ENCODE results near the gene MYMX.
"Not testable (repeated sequence)": the region's sequence is repeated elsewhere in the genome, so short reads cannot be mapped to it uniquely, and the experiment has no call there.

Gene MYMX

GRCh38 chr6:44186635-44187025 lies 30.1 kb upstream of the MYMX start:
- DNase-seq (ENCODE audit: low read depth) = no peak

- DNase-seq (ENCODE audit: low read depth) = no peak
These were observed 27.9 kb upstream of the MYMX start for GRCh38 chr6:44188819-44189218.

GRCh38 chr6:44189257-44189656 lies 27.5 kb upstream of the MYMX start:
- no peak for DNase-seq (ENCODE audit: low read depth)

- no peak for DNase-seq (ENCODE audit: low read depth)
These were observed 26.0 kb upstream of the MYMX start for GRCh38 chr6:44190715-44191114.

GRCh38 chr6:44192428-44193041 lies 24.2 kb upstream of the MYMX start:
- no peak for DNase-seq (ENCODE audit: low read depth)

GRCh38 chr6:44193307-44193910 lies 23.3 kb upstream of the MYMX start:
- no peak for DNase-seq (ENCODE audit: low read depth)

- DNase-seq (ENCODE audit: low read depth) = no peak
These were observed 22.4 kb upstream of the MYMX start for GRCh38 chr6:44194326-44194725.

GRCh38 chr6:44196351-44196750 lies 20.4 kb upstream of the MYMX start:
- DNase-seq (ENCODE audit: low read depth) = not testable (repeated sequence)

GRCh38 chr6:44198684-44199083 lies 18.0 kb upstream of the MYMX start:
- DNase-seq (ENCODE audit: low read depth) = no peak

GRCh38 chr6:44199883-44200282 lies 16.8 kb upstream of the MYMX start:
- DNase-seq (ENCODE audit: low read depth) = no peak

GRCh38 chr6:44201200-44201599 lies 15.5 kb upstream of the MYMX start:
- no peak for DNase-seq (ENCODE audit: low read depth)

GRCh38 chr6:44201638-44202303 lies 15.0 kb upstream of the MYMX start:
- DNase-seq (ENCODE audit: low read depth) = no peak

- DNase-seq (ENCODE audit: low read depth) = no peak
These were observed 14.3 kb upstream of the MYMX start for GRCh38 chr6:44202332-44202971.

- DNase-seq (ENCODE audit: low read depth) = no peak
These were observed 13.6 kb upstream of the MYMX start for GRCh38 chr6:44202972-44203750.

GRCh38 chr6:44203955-44204354 lies 12.8 kb upstream of the MYMX start:
- DNase-seq (ENCODE audit: low read depth) = no peak

- no peak for DNase-seq (ENCODE audit: low read depth)
These were observed 8.8 kb upstream of the MYMX start for GRCh38 chr6:44207966-44208365.

- DNase-seq (ENCODE audit: low read depth) = no peak
These were observed 5.4 kb upstream of the MYMX start for GRCh38 chr6:44211284-44211683.

- no peak for DNase-seq (ENCODE audit: low read depth)
These were observed 2.4 kb upstream of the MYMX start for GRCh38 chr6:44214307-44214706.

- DNase-seq (ENCODE audit: low read depth) = no peak
These were observed 812 bp downstream of the MYMX start for GRCh38 chr6:44217332-44218143.

GRCh38 chr6:44219053-44219814 lies 2.5 kb downstream of the MYMX start:
- no peak for DNase-seq (ENCODE audit: low read depth)

Data from stimulated activated CD8-positive, alpha-beta memory T cell treated with anti-CD3 and anti-CD28 coated beads, Interleukin-12 subunit alpha, Interleukin-12 subunit beta, amount 100 ng/mL, for 4 hours (primary cell).